Esophagus muscularis mucosa (tissue), 3 donors: ENCODE results near the gene DNLZ.

Experiments used
- POLR2A ChIP-seq: fragments of 450-650 bp; IDR thresholded peaks from one replicate; pipeline ENCODE4 v1.6.1; 2017; ENCODE audit warnings: antibody characterized with exemption, moderate library complexity, mild to moderate bottlenecking, low read depth
- POLR2AphosphoS5 ChIP-seq, 2 donors: sonication (generic); formaldehyde crosslinking; IDR thresholded peaks; one replicate each; pipeline ENCODE4 v1.6.1; 2017; ENCODE audit warnings: antibody characterized with exemption in 2 of 2
- TF ChIP-seq, protein P1 (sequence below), 3 experiments: fragments of 200-600 bp in 2 of 3; fragments of 450-650 bp in 1 of 3; sonication (generic) in 2 of 3; IDR thresholded peaks; one replicate each; pipeline ENCODE4 v1.5.1; 2017 to 2019; ENCODE audit warnings: antibody characterized with exemption in 3 of 3, mild to moderate bottlenecking in 2 of 3, moderate library complexity in 1 of 3

- TF ChIP-seq, protein P1, sequence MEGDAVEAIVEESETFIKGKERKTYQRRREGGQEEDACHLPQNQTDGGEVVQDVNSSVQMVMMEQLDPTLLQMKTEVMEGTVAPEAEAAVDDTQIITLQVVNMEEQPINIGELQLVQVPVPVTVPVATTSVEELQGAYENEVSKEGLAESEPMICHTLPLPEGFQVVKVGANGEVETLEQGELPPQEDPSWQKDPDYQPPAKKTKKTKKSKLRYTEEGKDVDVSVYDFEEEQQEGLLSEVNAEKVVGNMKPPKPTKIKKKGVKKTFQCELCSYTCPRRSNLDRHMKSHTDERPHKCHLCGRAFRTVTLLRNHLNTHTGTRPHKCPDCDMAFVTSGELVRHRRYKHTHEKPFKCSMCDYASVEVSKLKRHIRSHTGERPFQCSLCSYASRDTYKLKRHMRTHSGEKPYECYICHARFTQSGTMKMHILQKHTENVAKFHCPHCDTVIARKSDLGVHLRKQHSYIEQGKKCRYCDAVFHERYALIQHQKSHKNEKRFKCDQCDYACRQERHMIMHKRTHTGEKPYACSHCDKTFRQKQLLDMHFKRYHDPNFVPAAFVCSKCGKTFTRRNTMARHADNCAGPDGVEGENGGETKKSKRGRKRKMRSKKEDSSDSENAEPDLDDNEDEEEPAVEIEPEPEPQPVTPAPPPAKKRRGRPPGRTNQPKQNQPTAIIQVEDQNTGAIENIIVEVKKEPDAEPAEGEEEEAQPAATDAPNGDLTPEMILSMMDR (IDR thresholded peaks at IDR 0.05): no peak
- TF ChIP-seq POLR2A: no peak
- TF ChIP-seq POLR2AphosphoS5 (IDR thresholded peaks at IDR 0.05): peak in 1 of 2 donors; percentile 9
Observed at GRCh38 chr9:136373300-136374182, 10.0 kb upstream of the DNLZ start, which contains the start of gene CARD9.
